GM19463 (cell line): ENCODE data around the gene TMEM131L.
A peak's percentile ranks its signal among the peaks of the same experiment; 100 is the strongest.
"Not testable (repeated sequence)": the region's sequence is repeated elsewhere in the genome, so short reads cannot be mapped to it uniquely, and the experiment has no call there.

Source experiments
- ATAC-seq: cut with Tn5 transposase; IDR thresholded peaks from one replicate; pipeline ENCODE4 v1.9.1; 2021; ENCODE audit warnings: mild to moderate bottlenecking, moderate library complexity; ENCODE audit not compliant: unreplicated experiment

The TMEM131L gene

GRCh38 chr4:153535772-153536513 lies 69.8 kb downstream of the TMEM131L start:
- ATAC-seq = no peak

GRCh38 chr4:153537493-153537960 lies 71.4 kb downstream of the TMEM131L start:
- ATAC-seq = no peak

- no peak for ATAC-seq
Measured at GRCh38 chr4:153538487-153539357, 72.6 kb downstream of the TMEM131L start.

GRCh38 chr4:153539422-153539821 lies 73.3 kb downstream of the TMEM131L start:
- ATAC-seq = no peak

- peak; percentile 78 for ATAC-seq
Measured at GRCh38 chr4:153541456-153542096, 75.4 kb downstream of the TMEM131L start.

- ATAC-seq = peak; percentile 2
Measured at GRCh38 chr4:153542131-153542530, 76.0 kb downstream of the TMEM131L start.

- no peak for ATAC-seq
Measured at GRCh38 chr4:153542834-153543233, 76.7 kb downstream of the TMEM131L start.

GRCh38 chr4:153543351-153543750 lies 77.2 kb downstream of the TMEM131L start:
- ATAC-seq = no peak

- no peak for ATAC-seq
Measured at GRCh38 chr4:153545822-153546221, 79.7 kb downstream of the TMEM131L start.

- no peak for ATAC-seq
Measured at GRCh38 chr4:153546280-153546679, 80.1 kb downstream of the TMEM131L start.

- no peak for ATAC-seq
Measured at GRCh38 chr4:153547520-153547919, 81.4 kb downstream of the TMEM131L start.

GRCh38 chr4:153548907-153549306 lies 82.7 kb downstream of the TMEM131L start:
- not testable (repeated sequence) for ATAC-seq

- no peak for ATAC-seq
Measured at GRCh38 chr4:153549405-153549804, 83.2 kb downstream of the TMEM131L start.

GRCh38 chr4:153553155-153553818 lies 87.1 kb downstream of the TMEM131L start:
- ATAC-seq = no peak

- no peak for ATAC-seq
Measured at GRCh38 chr4:153553819-153554170, 87.6 kb downstream of the TMEM131L start.

- no peak for ATAC-seq
Measured at GRCh38 chr4:153555730-153556434, 89.7 kb downstream of the TMEM131L start.

GRCh38 chr4:153556435-153556815 lies 90.3 kb downstream of the TMEM131L start:
- no peak for ATAC-seq

- no peak for ATAC-seq
Measured at GRCh38 chr4:153560908-153561307, 94.7 kb downstream of the TMEM131L start.

- no peak for ATAC-seq
Measured at GRCh38 chr4:153564630-153565525, 98.7 kb downstream of the TMEM131L start.
